HL-60 (cell line): ENCODE data around the gene XRN2.

Source experiments
- CTCF ChIP-seq: IDR thresholded peaks from one replicate; pipeline ENCODE4 v1.5.1; 2011; ENCODE audit warnings: low read length, control low read depth, inconsistent platforms; ENCODE audit not compliant: insufficient read depth
- GABPA ChIP-seq: IDR thresholded peaks from 2 replicates; pipeline ENCODE4 v1.6.1; 2012; ENCODE audit warnings: low read depth
- POLR2AphosphoS5 ChIP-seq: IDR thresholded peaks from 2 replicates; pipeline ENCODE4 v1.6.1; 2012; ENCODE audit warnings: low read depth
- REST ChIP-seq: IDR thresholded peaks from 2 replicates; pipeline ENCODE4 v1.6.1; 2012; ENCODE audit warnings: low read depth; ENCODE audit not compliant: insufficient replicate concordance
- SPI1 ChIP-seq: IDR thresholded peaks from 2 replicates; pipeline ENCODE4 v1.6.1; 2012; ENCODE audit warnings: low read depth, mild to moderate bottlenecking, borderline replicate concordance

DNA sequence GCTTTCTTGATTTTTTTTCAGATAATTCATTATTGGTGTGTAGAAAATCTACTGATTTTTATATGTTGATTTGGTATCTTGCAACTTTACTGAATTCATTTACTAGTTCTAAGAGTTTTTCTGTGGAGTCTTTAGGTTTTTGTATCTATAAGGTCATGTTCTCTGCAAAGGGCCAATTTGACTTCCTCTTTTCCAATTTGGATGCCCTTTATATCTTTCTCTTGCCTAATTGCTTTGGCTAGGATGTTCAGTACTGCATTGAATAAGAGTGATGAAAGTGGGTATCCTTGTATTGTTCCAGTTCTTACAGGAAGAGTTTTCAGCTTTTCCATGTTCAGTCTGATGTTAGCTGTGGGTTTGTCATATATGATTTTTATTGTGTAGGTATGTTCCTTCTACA lies 108.6 kb downstream of the XRN2 start:
- TF ChIP-seq CTCF = no peak
- no peak for TF ChIP-seq POLR2AphosphoS5
- no peak for TF ChIP-seq REST
- TF ChIP-seq GABPA = no peak
- TF ChIP-seq SPI1 = peak; percentile 73
